ENCODE results near the gene MRTFA.

DNA sequence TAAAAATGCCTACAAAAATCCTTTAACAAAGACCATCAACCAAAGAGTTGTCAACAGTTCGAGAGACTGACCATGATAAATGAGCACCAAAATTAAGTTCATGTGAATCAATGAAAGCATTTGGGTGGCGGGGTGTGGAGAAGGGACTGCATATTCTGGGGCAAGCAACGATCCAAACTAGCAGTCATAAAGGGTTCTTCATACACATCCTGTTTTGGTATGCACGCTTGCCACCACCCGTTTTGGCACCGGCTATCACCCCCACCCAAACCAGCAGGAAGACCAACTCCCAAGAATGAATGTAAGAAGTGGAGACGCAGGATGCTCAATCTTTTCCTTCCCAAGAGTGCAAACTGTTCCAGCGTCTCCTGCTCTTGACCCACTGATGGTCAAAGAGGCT is 185.3 kb downstream of the MRTFA start:
- TF ChIP-seq, protein P1, sequence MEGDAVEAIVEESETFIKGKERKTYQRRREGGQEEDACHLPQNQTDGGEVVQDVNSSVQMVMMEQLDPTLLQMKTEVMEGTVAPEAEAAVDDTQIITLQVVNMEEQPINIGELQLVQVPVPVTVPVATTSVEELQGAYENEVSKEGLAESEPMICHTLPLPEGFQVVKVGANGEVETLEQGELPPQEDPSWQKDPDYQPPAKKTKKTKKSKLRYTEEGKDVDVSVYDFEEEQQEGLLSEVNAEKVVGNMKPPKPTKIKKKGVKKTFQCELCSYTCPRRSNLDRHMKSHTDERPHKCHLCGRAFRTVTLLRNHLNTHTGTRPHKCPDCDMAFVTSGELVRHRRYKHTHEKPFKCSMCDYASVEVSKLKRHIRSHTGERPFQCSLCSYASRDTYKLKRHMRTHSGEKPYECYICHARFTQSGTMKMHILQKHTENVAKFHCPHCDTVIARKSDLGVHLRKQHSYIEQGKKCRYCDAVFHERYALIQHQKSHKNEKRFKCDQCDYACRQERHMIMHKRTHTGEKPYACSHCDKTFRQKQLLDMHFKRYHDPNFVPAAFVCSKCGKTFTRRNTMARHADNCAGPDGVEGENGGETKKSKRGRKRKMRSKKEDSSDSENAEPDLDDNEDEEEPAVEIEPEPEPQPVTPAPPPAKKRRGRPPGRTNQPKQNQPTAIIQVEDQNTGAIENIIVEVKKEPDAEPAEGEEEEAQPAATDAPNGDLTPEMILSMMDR (IDR thresholded peaks at IDR 0.05 in 8 of 11, conservative IDR thresholded peaks at IDR 0.05 in 3 of 11), result no peak
- TF ChIP-seq POLR2A (IDR thresholded peaks at IDR 0.05), result no peak
